Neuron (in vitro differentiated cells): ENCODE data around the gene ARX.

Experiments
- H2AFZ ChIP-seq: one replicate; pipeline ENCODE4 v1.6.1; 2013; ENCODE audit warnings: low read depth, mild to moderate bottlenecking, inconsistent platforms, low read length, moderate library complexity
- H3K27me3 ChIP-seq: one replicate; pipeline ENCODE4 v1.6.1; 2013; ENCODE audit warnings: low read length; ENCODE audit not compliant: insufficient read depth
- H3K36me3 ChIP-seq: one replicate; pipeline ENCODE4 v1.6.1; 2013; ENCODE audit warnings: low read length; ENCODE audit not compliant: insufficient read depth
- H3K4me1 ChIP-seq: one replicate; pipeline ENCODE4 v1.6.1; 2013; ENCODE audit warnings: low read length; ENCODE audit not compliant: insufficient read depth
- H3K4me3 ChIP-seq: 2 replicates; pipeline ENCODE4 v1.5.1; 2013; ENCODE audit warnings: mild to moderate bottlenecking, low read length, moderate library complexity
- H3K9me3 ChIP-seq: one replicate; pipeline ENCODE4 v1.6.1; 2013; ENCODE audit warnings: low read length

ARX gene

DNA sequence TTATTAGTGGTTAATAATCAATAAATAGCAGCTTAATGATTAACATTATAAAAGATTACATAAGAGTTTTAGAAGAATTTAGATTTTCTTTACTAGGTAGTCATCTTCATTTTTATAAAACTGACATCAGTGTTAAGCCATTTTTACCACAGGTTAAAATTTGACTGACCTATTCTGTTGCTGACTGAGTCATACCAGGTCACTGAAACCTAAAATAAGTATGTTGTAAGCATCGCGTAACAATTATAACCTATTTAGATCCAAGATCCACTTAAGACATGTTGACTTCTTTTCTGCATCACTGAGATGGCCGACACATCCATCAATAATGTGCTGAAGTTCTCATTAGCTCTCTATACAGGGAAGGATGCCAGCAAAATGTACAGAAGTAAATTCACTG, 36.7 kb downstream of the ARX start:
- H3K9me3 ChIP-seq: no peaks in the 10 kb centered on the region
- H3K4me3 ChIP-seq: no peak overlapping the region
- H3K4me1 ChIP-seq: peaks cover 3% of the 10 kb centered on the region
- H3K27me3 ChIP-seq: no peaks in the 10 kb centered on the region
- no peaks in the 10 kb centered on the region for H3K36me3 ChIP-seq
- no peak overlapping the region for H2AFZ ChIP-seq

DNA sequence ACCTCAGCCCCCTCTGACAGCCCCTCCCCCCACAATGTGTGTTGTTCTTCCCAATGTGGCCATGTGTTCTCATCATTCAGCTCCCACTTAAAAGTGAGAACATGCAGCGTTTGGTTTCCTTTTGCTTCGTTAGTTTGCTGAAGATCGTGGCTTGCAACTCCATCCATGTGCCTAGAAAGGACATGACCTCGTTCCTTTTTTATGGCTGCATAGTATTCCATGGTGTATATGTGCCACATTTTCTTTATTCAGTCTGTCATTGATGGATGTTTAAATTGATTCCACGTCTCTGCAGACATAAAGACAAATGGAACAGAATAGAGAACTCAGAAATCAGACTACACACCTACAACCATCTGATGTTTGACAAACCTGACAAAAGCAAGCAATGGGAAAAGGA, 46.0 kb downstream of the ARX start:
- H3K4me3 ChIP-seq: no peak overlapping the region
- H3K27me3 ChIP-seq: no peaks in the 10 kb centered on the region
- peaks cover 3% of the 10 kb centered on the region for H3K9me3 ChIP-seq
- H2AFZ ChIP-seq: no peak overlapping the region
- no peaks in the 10 kb centered on the region for H3K36me3 ChIP-seq
- no peaks in the 10 kb centered on the region for H3K4me1 ChIP-seq

DNA sequence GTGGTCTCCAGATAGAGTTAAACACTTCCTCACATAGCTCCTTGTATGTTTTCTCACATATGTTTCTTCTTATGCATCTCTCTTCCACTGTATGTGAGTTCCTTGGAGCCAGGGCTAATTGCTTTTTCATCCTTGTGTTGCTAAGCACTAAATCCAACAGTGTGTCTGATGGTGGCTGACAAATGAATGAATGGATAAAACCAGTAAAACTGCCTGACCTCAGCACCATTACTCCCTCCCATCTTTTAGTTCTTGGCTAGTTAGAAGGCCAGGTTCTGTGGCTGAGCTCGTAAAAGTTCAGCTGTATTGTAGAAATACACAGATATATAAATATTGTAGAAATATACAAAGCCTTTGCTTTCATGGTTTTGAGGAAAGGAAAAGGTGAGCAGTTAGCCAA, 50.4 kb downstream of the ARX start:
- Histone ChIP-seq H3K4me1 (peaks cover 2% of the 10 kb centered on the region), H3K36me3 (no peaks in the 10 kb centered on the region), H3K4me3 (no peak overlapping the region), H2AFZ (no peak overlapping the region), H3K27me3 (no peaks in the 10 kb centered on the region), H3K9me3 (peaks cover 3% of the 10 kb centered on the region)

DNA sequence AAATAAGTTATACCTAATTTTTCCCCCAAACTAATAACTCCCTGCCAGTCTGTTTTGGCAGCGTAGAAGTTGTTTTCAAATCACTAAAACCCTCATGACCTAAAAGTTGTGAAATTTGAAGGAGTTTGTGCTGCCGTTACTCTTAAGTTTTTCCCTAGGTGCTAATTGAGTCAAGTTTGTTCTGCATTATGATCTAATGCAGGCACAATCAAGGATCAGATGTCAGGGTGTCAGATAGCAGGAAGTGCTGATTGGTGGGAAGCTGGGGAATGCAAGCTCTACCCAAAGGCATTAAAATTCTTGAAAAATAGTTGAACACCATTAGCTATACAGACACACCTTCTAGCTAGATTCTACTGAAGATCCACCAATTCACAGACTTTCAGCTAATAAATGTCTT, 51.9 kb downstream of the ARX start:
- Histone ChIP-seq H3K4me1 (peaks cover 4% of the 10 kb centered on the region), H3K4me3 (no peak overlapping the region), H3K9me3 (no peaks in the 10 kb centered on the region), H2AFZ (no peak overlapping the region), H3K36me3 (no peaks in the 10 kb centered on the region), H3K27me3 (no peaks in the 10 kb centered on the region)

DNA sequence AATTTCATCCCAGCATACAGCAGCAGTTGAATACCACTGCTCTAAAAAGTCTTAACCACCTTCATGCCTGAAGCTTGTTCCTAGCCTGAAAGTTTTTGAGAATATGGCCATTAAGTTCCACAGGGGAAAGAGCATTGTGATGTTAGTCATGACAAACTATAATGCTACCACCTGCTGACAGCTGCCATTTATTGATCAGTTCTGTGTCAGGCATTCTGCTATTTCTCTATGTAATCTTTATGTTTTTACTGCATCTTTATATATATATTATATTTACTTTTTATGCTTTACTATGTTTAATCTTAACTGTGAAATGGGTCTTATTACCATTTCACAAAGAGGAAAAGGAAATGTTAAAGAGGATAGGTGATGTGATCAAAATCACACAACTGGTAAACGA, 54.0 kb downstream of the ARX start:
- H3K4me3 ChIP-seq: no peak overlapping the region
- H2AFZ ChIP-seq: no peak overlapping the region
- H3K9me3 ChIP-seq: no peaks in the 10 kb centered on the region
- H3K4me1 ChIP-seq: peaks cover 22% of the 10 kb centered on the region
- H3K27me3 ChIP-seq: no peaks in the 10 kb centered on the region
- H3K36me3 ChIP-seq: no peaks in the 10 kb centered on the region

DNA sequence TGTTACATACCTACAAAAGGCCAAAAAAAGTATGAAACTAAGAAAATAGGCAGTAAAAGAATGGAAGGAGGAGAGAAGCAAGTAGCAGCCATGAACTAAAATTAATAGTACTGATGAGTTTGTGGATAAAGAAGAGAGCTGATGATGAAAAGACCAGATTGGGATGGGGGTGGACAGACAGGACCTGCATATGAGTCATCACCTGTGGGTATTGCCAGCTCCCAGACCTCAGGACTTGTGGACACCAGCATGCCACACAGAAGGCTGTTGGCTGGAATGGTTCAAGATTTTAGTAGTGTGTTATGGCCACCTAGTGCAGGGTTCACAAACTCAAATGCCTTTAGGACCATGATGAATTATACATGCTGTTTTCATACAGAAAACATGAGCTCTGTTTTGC, 58.9 kb downstream of the ARX start:
- Histone ChIP-seq H3K27me3 (no peaks in the 10 kb centered on the region), H3K9me3 (no peaks in the 10 kb centered on the region), H3K36me3 (no peaks in the 10 kb centered on the region), H3K4me3 (no peak overlapping the region), H3K4me1 (peaks cover 25% of the 10 kb centered on the region), H2AFZ (no peak overlapping the region)

DNA sequence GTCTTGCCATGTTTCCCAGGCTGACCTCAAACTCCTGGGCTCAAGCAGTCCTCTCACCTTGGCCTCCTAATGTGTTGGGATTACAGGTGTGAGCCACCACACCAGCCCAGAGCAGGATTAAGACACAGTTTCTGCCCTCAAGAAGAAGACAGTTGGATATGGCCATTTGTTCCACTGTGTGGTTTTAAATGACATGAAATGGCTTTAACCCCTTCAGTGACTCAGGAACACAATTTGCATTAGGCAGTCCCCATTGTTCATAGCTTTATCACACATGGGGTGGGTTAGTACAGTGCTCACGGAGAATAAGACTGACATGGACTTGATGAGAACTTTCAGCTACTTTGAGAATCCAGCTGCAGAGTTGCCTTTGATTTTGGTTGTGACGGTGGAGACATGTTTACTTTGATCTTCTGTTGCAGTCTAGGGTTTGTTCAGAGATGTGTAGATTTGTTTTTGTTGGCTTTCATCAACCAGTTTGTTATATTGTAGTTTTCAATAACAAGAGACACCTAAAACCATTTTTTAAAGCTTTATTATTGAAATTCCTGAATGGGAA, 60.3 kb downstream of the ARX start:
- Histone ChIP-seq H3K27me3 (no peaks in the 10 kb centered on the region), H3K4me3 (no peak overlapping the region), H2AFZ (no peak overlapping the region), H3K9me3 (no peaks in the 10 kb centered on the region), H3K36me3 (no peaks in the 10 kb centered on the region), H3K4me1 (peaks cover 25% of the 10 kb centered on the region)

DNA sequence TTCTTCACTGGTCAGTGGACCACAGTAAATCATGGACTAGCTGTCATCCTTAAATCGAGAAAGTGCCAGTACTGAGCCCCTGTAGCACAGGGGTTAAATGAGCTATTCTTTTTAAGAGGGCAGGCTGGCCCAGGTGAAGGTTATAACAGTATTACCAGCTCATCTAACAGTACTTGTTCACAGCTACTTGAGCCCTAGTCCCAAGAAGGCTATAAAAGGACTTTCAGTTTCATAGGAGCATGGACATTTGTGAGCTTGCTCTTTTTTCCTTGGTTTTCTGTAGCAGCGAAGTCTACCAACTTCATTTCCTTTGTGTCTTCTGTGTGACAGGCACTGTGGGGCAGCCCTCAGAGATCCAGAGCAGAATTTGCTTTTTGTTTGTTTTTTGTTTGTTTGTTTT, 61.0 kb downstream of the ARX start:
- Histone ChIP-seq H3K4me3 (no peak overlapping the region), H3K4me1 (peaks cover 25% of the 10 kb centered on the region), H3K27me3 (no peaks in the 10 kb centered on the region), H2AFZ (no peak overlapping the region), H3K36me3 (no peaks in the 10 kb centered on the region), H3K9me3 (no peaks in the 10 kb centered on the region)
